HAP-1 (cell line): ENCODE data around the gene ZMAT5.

Experiments used
- DNase-seq, 2 experiments: peaks; one replicate each; pipeline ENCODE4 v3.0.0-alpha.2; 2016 to 2020; ENCODE audit warnings: low spot score in 2 of 2
- H3K27me3 ChIP-seq: fragments of 250-450 bp; sonication (Bioruptor Pico); 2 replicates; pipeline ENCODE4 v1.5.1; 2020; ENCODE audit warnings: low read depth, mild to moderate bottlenecking, moderate library complexity
- H3K36me3 ChIP-seq: fragments of 250-450 bp; sonication (Bioruptor Pico); replicated peaks from 2 replicates; pipeline ENCODE4 v1.5.1; 2020; ENCODE audit warnings: mild to moderate bottlenecking
- H3K4me1 ChIP-seq: fragments of 250-450 bp; sonication (Bioruptor Pico); 2 replicates; pipeline ENCODE4 v1.5.1; 2020; ENCODE audit warnings: mild to moderate bottlenecking
- H3K4me3 ChIP-seq: fragments of 250-450 bp; sonication (Bioruptor Pico); 2 replicates; pipeline ENCODE4 v1.5.1; 2020; ENCODE audit warnings: mild to moderate bottlenecking, moderate library complexity
- H3K9me3 ChIP-seq: fragments of 250-450 bp; sonication (Bioruptor Pico); 2 replicates; pipeline ENCODE4 v1.5.1; 2020; ENCODE audit warnings: mild to moderate bottlenecking, moderate library complexity
- in situ Hi-C: fragments of 300-500 bp; cut with MboI; formaldehyde crosslinking; loops from 3 replicates; pipeline ENCODE4 v1.14.3; 2020; ENCODE audit warnings: low sequenced_read_pairs, inconsistent platforms, mixed read lengths

Gene ZMAT5

GRCh38 chr22:29710922-29711593 lies 55.7 kb downstream of the ZMAT5 start:
- Histone ChIP-seq H3K4me1 (no peaks in the 10 kb centered on the region), H3K9me3 (no peaks in the 10 kb centered on the region), H3K27me3 (peaks cover 8% of the 10 kb centered on the region; the same call in 1 of the 2 replicates), H3K4me3 (no peak overlapping the region), H3K36me3 (no peaks in the 10 kb centered on the region)
- no peak for DNase-seq
- in situ Hi-C loops = no loop called here

GRCh38 chr22:29710193-29710592 lies 56.6 kb downstream of the ZMAT5 start:
- no peaks in the 10 kb centered on the region for H3K4me1 ChIP-seq
- no peaks in the 10 kb centered on the region for H3K36me3 ChIP-seq
- DNase-seq = no peak
- H3K9me3 ChIP-seq = no peaks in the 10 kb centered on the region
- no peak overlapping the region for H3K4me3 ChIP-seq
- H3K27me3 ChIP-seq = peaks cover 4% of the 10 kb centered on the region; the same call in 1 of the 2 replicates
- in situ Hi-C loops = no loop called here

DNA sequence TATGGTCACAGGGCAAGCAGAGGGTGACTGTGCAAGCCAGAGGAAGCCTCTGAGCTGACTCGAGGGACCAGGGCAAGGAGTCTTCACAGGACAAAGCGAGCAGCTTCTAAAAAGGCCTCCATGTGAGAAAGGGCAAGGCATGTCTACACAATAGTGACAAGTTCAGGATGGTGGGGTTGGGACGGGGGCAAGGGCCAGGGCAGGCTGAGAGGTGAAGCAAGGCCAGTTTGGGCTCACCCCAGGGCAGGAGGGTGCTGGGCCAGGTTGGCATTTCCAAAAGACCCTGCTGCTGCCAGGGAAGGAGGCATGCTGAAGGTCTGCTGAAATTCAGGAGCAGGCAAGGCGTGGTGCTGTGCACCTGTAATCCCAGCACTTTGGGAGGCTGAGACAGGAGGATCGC lies 59.3 kb downstream of the ZMAT5 start:
- H3K4me3 ChIP-seq = no peak overlapping the region
- no peaks in the 10 kb centered on the region for H3K36me3 ChIP-seq
- DNase-seq = no peak
- H3K27me3 ChIP-seq = 0 out of 2 replicates have a peak, but pooled peaks cover 4% of the 10 kb centered on the region
- H3K4me1 ChIP-seq = no peaks in the 10 kb centered on the region
- H3K9me3 ChIP-seq = no peaks in the 10 kb centered on the region
- in situ Hi-C loops = no loop called here

- Histone ChIP-seq H3K4me1 (no peaks in the 10 kb centered on the region), H3K4me3 (no peak overlapping the region), H3K27me3 (0 out of 2 replicates have a peak, but pooled peaks cover 4% of the 10 kb centered on the region), H3K36me3 (no peaks in the 10 kb centered on the region), H3K9me3 (no peaks in the 10 kb centered on the region)
- in situ Hi-C loops = no loop called here
- DNase-seq = no peak
These were observed 59.8 kb downstream of the ZMAT5 start for GRCh38 chr22:29707010-29707409.

GRCh38 chr22:29706486-29706885 lies 60.3 kb downstream of the ZMAT5 start:
- H3K4me3 ChIP-seq = no peak overlapping the region
- DNase-seq = no peak
- no peaks in the 10 kb centered on the region for H3K4me1 ChIP-seq
- H3K27me3 ChIP-seq = 0 out of 2 replicates have a peak, but pooled peaks cover 4% of the 10 kb centered on the region
- in situ Hi-C loops = no loop called here
- no peaks in the 10 kb centered on the region for H3K36me3 ChIP-seq
- H3K9me3 ChIP-seq = no peaks in the 10 kb centered on the region

GRCh38 chr22:29705651-29706050 lies 61.2 kb downstream of the ZMAT5 start:
- no peak for DNase-seq
- in situ Hi-C loops = no loop called here
- Histone ChIP-seq H3K9me3 (no peaks in the 10 kb centered on the region), H3K27me3 (no peaks in the 10 kb centered on the region), H3K4me1 (no peaks in the 10 kb centered on the region), H3K36me3 (no peaks in the 10 kb centered on the region), H3K4me3 (no peak overlapping the region)

- H3K4me3 ChIP-seq = no peak overlapping the region
- H3K27me3 ChIP-seq = no peaks in the 10 kb centered on the region
- H3K9me3 ChIP-seq = no peaks in the 10 kb centered on the region
- in situ Hi-C loops = no loop called here
- no peak for DNase-seq
- H3K36me3 ChIP-seq = no peaks in the 10 kb centered on the region
- no peaks in the 10 kb centered on the region for H3K4me1 ChIP-seq
These were observed 62.1 kb downstream of the ZMAT5 start for GRCh38 chr22:29704528-29705285.

DNA sequence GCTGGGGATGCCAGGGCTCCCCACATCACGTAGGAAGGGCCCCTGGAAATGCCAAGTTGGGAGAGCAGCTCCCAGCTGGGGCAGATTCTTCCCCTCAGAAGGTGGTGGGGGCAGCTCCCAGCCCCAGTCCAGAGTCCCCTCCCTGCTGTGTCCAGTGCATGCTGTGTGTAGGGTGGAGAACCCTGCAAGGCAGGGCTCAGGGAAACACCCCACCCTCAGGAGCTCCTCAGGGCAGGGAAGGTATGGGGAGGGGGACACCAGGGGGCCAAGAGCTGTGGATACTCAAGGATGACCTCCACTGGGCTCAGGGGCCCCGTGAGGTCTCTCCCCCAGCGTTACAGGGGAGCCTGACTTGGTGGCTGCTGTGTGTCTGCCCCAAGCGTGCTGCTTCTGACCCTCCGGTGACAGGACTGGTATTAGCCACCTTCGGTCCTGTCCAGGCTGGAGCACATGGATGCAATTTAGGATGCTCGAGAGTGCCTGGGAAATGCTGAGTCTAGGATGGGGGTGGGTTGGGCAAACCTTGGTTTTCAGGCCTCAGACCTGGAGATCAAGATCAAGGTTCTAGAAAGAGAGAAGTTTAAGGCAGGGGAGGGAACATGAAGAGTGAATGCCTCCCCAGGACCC lies 63.1 kb downstream of the ZMAT5 start:
- Histone ChIP-seq H3K4me3 (no peak overlapping the region), H3K9me3 (no peaks in the 10 kb centered on the region), H3K36me3 (no peaks in the 10 kb centered on the region), H3K27me3 (no peaks in the 10 kb centered on the region), H3K4me1 (no peaks in the 10 kb centered on the region)
- in situ Hi-C loops = no loop called here
- no peak for DNase-seq

DNA sequence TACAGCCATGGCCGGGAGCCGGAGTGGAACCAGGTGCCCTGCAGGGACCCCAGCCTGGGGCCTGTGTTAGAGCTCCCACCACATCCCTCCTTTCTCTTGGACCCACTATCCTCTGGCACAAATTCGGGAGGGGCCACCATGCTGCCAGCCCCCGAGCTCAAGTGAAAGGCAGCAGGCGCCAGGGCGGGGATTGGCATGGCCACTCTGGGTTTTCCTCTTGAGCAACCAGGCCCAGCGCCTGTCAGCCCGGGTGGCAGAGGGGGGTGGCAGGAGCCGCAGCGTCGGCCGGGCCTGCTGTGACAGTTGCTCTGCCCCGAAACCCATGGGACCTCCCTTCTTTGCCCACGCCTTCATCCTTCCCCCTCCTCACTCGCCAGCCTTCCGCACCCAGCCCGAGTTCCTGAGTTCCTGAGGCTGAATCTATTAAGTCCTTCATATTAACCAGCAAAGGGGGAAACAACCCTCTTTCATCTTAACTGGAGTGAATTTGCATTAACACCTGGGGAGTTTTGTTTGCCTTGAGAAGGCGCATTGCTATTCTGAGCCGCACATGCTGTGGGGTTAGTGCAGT lies 63.8 kb downstream of the ZMAT5 start:
- Histone ChIP-seq H3K36me3 (no peaks in the 10 kb centered on the region), H3K4me3 (no peak overlapping the region), H3K4me1 (no peaks in the 10 kb centered on the region), H3K27me3 (no peaks in the 10 kb centered on the region), H3K9me3 (no peaks in the 10 kb centered on the region)
- DNase-seq = no peak
- in situ Hi-C loops = no loop called here

DNA sequence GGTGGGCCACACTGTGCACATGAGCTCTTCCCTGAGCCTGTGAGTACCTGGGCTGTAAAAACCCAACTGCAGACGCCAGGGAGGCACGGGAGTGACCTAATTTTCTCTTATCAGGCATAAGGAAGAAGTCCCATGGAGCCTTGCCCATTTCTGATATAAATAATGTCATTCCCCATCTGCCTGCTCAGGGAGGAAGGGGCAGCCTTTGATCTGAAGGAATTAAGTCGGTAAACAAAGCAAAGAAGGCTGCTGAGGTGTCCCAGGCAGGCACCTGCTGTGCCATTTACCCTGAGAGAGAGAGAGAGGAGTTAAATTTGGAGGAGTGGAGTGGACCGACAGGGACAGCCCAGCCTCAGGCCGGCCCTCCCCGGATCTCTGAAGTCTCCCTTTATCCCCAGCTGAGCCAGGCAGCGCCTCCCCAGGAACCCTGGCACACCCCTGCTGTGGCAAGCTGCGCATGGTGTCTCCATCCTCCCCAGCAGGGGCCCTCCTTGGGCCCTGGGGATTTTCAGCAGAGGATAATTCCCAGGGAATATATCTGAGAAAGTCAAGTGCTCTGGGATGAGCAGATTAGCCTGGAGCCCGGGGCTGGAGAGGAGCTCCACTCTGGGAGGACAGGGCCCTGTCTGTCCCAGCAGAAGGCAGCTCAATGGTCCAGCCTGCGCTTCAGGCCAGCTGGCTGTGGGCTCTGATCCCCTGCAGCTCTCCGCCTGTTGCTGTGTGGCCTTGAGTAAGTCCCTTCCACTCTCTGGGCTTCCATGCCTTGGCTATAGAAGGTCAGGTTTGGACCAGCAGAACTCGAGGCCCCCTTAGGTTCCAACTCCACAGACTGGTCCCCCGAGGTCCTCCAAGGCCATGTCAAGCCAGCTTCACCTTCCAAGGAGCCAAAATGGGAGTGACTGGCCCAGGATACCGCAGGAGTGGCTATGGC lies 64.5 kb downstream of the ZMAT5 start:
- H3K4me3 ChIP-seq = no peak overlapping the region
- H3K27me3 ChIP-seq = no peaks in the 10 kb centered on the region
- H3K4me1 ChIP-seq = no peaks in the 10 kb centered on the region
- in situ Hi-C loops = no loop called here
- H3K36me3 ChIP-seq = no peaks in the 10 kb centered on the region
- H3K9me3 ChIP-seq = no peaks in the 10 kb centered on the region
- no peak for DNase-seq

DNA sequence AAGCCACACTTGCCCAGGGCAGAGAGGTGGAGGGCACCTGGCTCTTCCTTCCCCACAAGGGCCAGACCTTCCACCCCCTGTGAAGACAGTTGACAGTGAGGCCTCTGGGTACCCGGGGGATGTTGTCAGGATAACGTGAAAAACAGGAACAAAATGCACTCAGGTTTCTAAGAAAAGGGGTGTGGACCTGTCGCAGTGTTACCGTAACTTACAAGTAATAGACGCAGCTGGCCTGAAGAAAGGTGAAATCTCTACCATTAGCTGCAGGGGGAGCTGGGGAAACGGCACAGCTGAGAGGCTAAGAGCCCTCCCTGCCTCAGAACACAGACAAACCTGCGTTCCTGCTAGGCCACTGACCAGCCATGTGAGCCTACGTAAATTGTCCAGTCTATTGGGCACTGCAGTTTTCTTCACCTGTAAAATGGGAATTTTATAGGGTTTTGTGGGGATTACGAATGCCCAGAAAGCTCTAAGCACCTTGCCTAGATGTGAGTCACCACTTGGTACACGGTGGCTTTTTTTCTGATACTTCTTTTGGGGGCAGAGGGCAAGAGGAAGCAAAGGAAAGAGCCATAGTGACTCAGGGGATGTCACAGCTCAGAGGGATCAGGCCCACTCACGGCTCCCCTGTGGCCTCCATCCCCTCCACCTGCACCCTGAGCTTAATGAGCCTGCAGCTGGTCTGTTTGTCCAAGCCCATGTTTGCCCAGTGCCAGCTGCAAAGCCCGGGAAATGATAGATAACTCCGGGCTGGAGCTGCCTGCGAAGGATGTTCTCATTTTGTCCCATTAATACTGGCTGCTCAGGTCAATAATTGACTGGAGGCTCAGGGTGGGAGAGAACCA lies 65.4 kb downstream of the ZMAT5 start:
- DNase-seq = peak; percentile 25 to 38

GRCh38 chr22:29700900-29701154 lies 66.0 kb downstream of the ZMAT5 start:
- in situ Hi-C loops = no loop called here
- no peak for DNase-seq

More for the DNA sequence above, 65.4 kb downstream of the ZMAT5 start:
- H3K4me3 ChIP-seq = no peak overlapping the region
- H3K27me3 ChIP-seq = no peaks in the 10 kb centered on the region
- H3K4me1 ChIP-seq = no peaks in the 10 kb centered on the region
- in situ Hi-C loops = no loop called here
- no peaks in the 10 kb centered on the region for H3K9me3 ChIP-seq
- H3K36me3 ChIP-seq = no peaks in the 10 kb centered on the region

More at GRCh38 chr22:29700900-29701154, 66.0 kb downstream of the ZMAT5 start:
- Histone ChIP-seq H3K4me3 (no peak overlapping the region), H3K4me1 (no peaks in the 10 kb centered on the region), H3K9me3 (no peaks in the 10 kb centered on the region), H3K36me3 (no peaks in the 10 kb centered on the region), H3K27me3 (no peaks in the 10 kb centered on the region)
